Measurements from ENCODE around the gene LIPK. TPM values are rescaled to one million over a fixed set of nuclear protein-coding genes. Genes with fewer than 3 reads are reported as not detected.
"Not testable (repeated sequence)": the region's sequence is repeated elsewhere in the genome, so short reads cannot be mapped to it uniquely, and the experiment has no call there.

The LIPK gene
- polyA plus RNA-seq (2013, experiment 1 of 2) = not detected
- not detected for polyA plus RNA-seq (2013, experiment 2 of 2)

DNA sequence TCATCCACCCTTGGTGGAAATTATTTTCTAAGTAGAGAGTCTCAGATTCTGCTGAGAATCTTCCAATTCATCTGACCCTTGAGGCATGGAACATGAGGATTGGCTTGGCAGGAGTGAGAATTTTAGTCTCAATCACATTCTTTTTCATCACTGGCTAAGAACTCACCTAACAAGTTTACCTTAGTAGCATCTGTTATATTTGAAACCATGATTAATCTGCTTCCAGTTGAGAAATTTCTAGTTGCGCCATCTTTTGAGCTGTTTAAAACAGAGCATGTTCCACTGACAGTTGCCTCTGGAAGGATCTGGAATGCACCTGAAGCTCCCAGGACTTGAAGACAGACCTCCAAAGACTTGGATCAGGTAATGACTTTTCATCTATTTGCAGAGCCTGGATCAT is at the start of gene LIPK:
Gene LIPK (plus strand): TSS at position 292 of the 400 bp plus-strand sequence. CDS start 18,295 bp downstream, outside the sequence.
- Histone ChIP-seq H3K9ac (ENCODE audit: low read depth, low read length) (no peak within 1 kb of the TSS), H3K4me1 (ENCODE audit: insufficient read depth, low read length) (peaks cover 38% of the 10 kb centered on the region), H3K36me3 (ENCODE audit: insufficient read depth, low read length) (no peaks in the 10 kb centered on the region), H3K27me3 (ENCODE audit: insufficient read depth, low read length) (peaks cover 84% of the 10 kb centered on the region), H3K4me3 (ENCODE audit: low read length) (no peak within 1 kb of the TSS), H3K27ac (ENCODE audit: low read depth, low read length) (no peak within 1 kb of the TSS), H3K9me3 (ENCODE audit: insufficient read depth, low read depth, low read length) (no peaks in the 10 kb centered on the region)
- 97% methylated on average over 1 of the region's 1 CpG for WGBS

- Histone ChIP-seq H3K9me3 (ENCODE audit: insufficient read depth, low read depth, low read length) (no peaks in the 10 kb centered on the region), H3K9ac (ENCODE audit: low read depth, low read length) (no peak overlapping the region), H3K4me3 (ENCODE audit: low read length) (no peak overlapping the region), H3K27ac (ENCODE audit: low read depth, low read length) (no peak overlapping the region), H3K4me1 (ENCODE audit: insufficient read depth, low read length) (no peaks in the 10 kb centered on the region), H3K36me3 (ENCODE audit: insufficient read depth, low read length) (no peaks in the 10 kb centered on the region), H3K27me3 (ENCODE audit: insufficient read depth, low read length) (no peaks in the 10 kb centered on the region)
- WGBS = 94% methylated on average over 1 of the region's 1 CpG
These were observed 48.1 kb upstream of the LIPK start for GRCh38 chr10:88657901-88658300.

DNA sequence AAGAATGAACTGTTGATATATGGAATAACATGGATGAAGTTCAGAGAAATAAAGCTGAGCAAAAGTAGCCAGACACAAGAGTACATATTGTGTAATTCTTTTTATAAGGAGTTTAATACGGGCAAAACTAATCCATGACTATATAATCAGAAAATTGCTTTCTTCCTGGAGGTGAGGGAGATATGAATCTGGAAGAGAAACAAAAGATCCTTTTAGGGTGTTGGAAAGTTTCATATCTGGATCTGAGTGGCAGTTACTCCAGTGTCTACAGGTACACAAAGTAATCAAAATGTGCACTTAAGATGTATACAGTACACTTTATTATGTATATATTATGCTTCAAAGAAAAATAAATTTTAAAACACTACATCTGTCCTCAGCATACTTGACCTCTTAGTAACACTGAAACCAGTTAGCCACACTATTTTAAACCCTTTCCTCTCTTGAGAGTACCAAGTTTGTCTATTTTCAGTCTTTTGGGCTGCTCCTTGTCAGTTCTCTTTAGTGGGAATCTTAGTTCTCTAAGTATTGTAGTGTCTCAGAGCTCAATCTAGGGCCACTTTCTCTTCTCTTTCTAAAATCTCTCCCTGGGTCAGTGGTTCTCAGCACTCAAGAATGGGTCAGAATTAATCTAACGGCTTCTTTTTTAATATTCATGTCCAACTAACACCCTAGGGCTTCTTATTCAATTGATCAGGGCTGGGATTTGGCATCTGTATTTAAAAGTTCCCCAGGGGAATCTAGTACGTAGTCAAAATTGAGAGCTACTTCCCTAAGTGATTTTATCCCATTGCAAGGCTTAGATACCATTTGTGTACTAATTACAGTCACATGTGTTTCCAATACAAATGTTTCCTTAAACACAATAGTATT is 46.1 kb upstream of the LIPK start:
- Histone ChIP-seq H3K9ac (ENCODE audit: low read depth, low read length) (no peak overlapping the region), H3K36me3 (ENCODE audit: insufficient read depth, low read length) (no peaks in the 10 kb centered on the region), H3K27ac (ENCODE audit: low read depth, low read length) (no peak overlapping the region), H3K4me3 (ENCODE audit: low read length) (no peak overlapping the region), H3K27me3 (ENCODE audit: insufficient read depth, low read length) (no peaks in the 10 kb centered on the region), H3K9me3 (ENCODE audit: insufficient read depth, low read depth, low read length) (no peaks in the 10 kb centered on the region), H3K4me1 (ENCODE audit: insufficient read depth, low read length) (no peaks in the 10 kb centered on the region)
- 82% methylated on average over 2 of the region's 3 CpGs for WGBS

- Histone ChIP-seq H3K4me3 (ENCODE audit: low read length) (no peak overlapping the region), H3K4me1 (ENCODE audit: insufficient read depth, low read length) (no peaks in the 10 kb centered on the region), H3K9me3 (ENCODE audit: insufficient read depth, low read depth, low read length) (no peaks in the 10 kb centered on the region), H3K27me3 (ENCODE audit: insufficient read depth, low read length) (no peaks in the 10 kb centered on the region), H3K27ac (ENCODE audit: low read depth, low read length) (no peak overlapping the region), H3K9ac (ENCODE audit: low read depth, low read length) (no peak overlapping the region), H3K36me3 (ENCODE audit: insufficient read depth, low read length) (no peaks in the 10 kb centered on the region)
- 62% methylated on average over 2 of the region's 3 CpGs for WGBS
These were observed 45.5 kb upstream of the LIPK start for GRCh38 chr10:88660598-88660884.

DNA sequence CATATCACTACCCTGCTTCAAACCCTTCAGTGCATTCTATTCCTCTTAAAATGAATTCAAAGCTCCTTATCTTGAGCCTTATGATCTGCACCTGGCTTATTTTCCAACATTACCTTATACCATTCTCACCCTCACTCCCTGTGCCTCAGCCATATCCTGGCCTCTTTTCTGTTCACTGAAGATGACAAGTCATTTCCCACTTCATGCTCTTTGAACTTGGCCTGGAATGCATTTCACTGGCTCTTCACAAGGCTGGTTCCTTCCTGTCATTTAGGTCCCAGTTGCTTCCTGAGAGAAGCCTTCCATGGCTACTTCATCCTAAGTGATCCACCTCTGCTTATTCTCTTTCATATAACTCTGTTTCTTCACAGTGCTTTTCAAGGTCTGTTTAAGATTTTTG is 45.0 kb upstream of the LIPK start:
- no peak overlapping the region for H3K9ac ChIP-seq (ENCODE audit: low read depth, low read length)
- H3K4me1 ChIP-seq (ENCODE audit: insufficient read depth, low read length) = no peaks in the 10 kb centered on the region
- no peak overlapping the region for H3K4me3 ChIP-seq (ENCODE audit: low read length)
- no peaks in the 10 kb centered on the region for H3K27me3 ChIP-seq (ENCODE audit: insufficient read depth, low read length)
- H3K36me3 ChIP-seq (ENCODE audit: insufficient read depth, low read length) = no peaks in the 10 kb centered on the region
- H3K9me3 ChIP-seq (ENCODE audit: insufficient read depth, low read depth, low read length) = no peaks in the 10 kb centered on the region
- H3K27ac ChIP-seq (ENCODE audit: low read depth, low read length) = no peak overlapping the region

DNA sequence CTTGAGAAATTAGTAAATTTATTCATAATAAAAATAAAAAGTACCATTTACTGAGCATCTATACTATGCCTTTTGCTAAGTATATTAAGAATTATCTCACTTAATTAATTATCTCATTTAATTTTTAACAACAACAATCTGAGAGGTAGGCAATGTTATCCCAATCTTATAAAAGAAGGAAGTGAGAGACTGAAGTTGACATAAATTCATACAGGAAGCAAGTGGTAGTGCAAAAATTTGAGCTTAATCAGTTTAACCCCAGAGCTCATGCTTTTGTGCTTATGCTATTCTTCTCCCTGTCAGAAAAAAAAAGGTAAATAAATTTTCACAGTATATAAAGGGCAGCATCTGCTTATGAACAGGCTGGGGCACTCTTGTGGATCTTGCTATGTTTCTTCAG is 44.5 kb upstream of the LIPK start:
- Histone ChIP-seq H3K4me3 (ENCODE audit: low read length) (no peak overlapping the region), H3K27ac (ENCODE audit: low read depth, low read length) (no peak overlapping the region), H3K36me3 (ENCODE audit: insufficient read depth, low read length) (no peaks in the 10 kb centered on the region), H3K27me3 (ENCODE audit: insufficient read depth, low read length) (no peaks in the 10 kb centered on the region), H3K4me1 (ENCODE audit: insufficient read depth, low read length) (no peaks in the 10 kb centered on the region), H3K9me3 (ENCODE audit: insufficient read depth, low read depth, low read length) (no peaks in the 10 kb centered on the region), H3K9ac (ENCODE audit: low read depth, low read length) (no peak overlapping the region)

- WGBS = 97% methylated on average over 2 of the region's 2 CpGs
- H3K4me3 ChIP-seq (ENCODE audit: low read length); H3K36me3 ChIP-seq (ENCODE audit: insufficient read depth, low read length); H3K9ac ChIP-seq (ENCODE audit: low read depth, low read length); H3K9me3 ChIP-seq (ENCODE audit: insufficient read depth, low read depth, low read length); H3K27me3 ChIP-seq (ENCODE audit: insufficient read depth, low read length); H3K4me1 ChIP-seq (ENCODE audit: insufficient read depth, low read length); H3K27ac ChIP-seq (ENCODE audit: low read depth, low read length): not testable (repeated sequence)
These were observed 42.9 kb upstream of the LIPK start for GRCh38 chr10:88663153-88663552.

- Histone ChIP-seq H3K9me3 (ENCODE audit: insufficient read depth, low read depth, low read length) (no peaks in the 10 kb centered on the region), H3K36me3 (ENCODE audit: insufficient read depth, low read length) (no peaks in the 10 kb centered on the region), H3K4me1 (ENCODE audit: insufficient read depth, low read length) (no peaks in the 10 kb centered on the region), H3K9ac (ENCODE audit: low read depth, low read length) (no peak within 1 kb of the TSS), H3K27me3 (ENCODE audit: insufficient read depth, low read length) (no peaks in the 10 kb centered on the region), H3K27ac (ENCODE audit: low read depth, low read length) (no peak within 1 kb of the TSS), H3K4me3 (ENCODE audit: low read length) (no peak within 1 kb of the TSS)
- no CpG with 5 or more reads among the region's 1 CpG for WGBS
These were observed 41.9 kb upstream of the LIPK start, which contains the start of gene LIPF for GRCh38 chr10:88664142-88664541. Gene LIPF, plus strand, starts transcription at chr10:88664442. Its CDS starts 2,856 bp downstream, at chr10:88667298.

GRCh38 chr10:88668465-88668864 is 37.6 kb upstream of the LIPK start:
- H3K27me3 ChIP-seq (ENCODE audit: insufficient read depth, low read length) = no peaks in the 10 kb centered on the region
- H3K4me3 ChIP-seq (ENCODE audit: low read length) = no peak overlapping the region
- no peak overlapping the region for H3K9ac ChIP-seq (ENCODE audit: low read depth, low read length)
- H3K36me3 ChIP-seq (ENCODE audit: insufficient read depth, low read length) = no peaks in the 10 kb centered on the region
- 96% methylated on average over 1 of the region's 1 CpG for WGBS
- H3K27ac ChIP-seq (ENCODE audit: low read depth, low read length) = no peak overlapping the region
- no peaks in the 10 kb centered on the region for H3K9me3 ChIP-seq (ENCODE audit: insufficient read depth, low read depth, low read length)
- no peaks in the 10 kb centered on the region for H3K4me1 ChIP-seq (ENCODE audit: insufficient read depth, low read length)

- 94% methylated on average over 2 of the region's 2 CpGs for whole genome bisulfite sequencing
- Histone ChIP-seq H3K27me3 (ENCODE audit: insufficient read depth, low read length) (no peaks in the 10 kb centered on the region), H3K4me1 (ENCODE audit: insufficient read depth, low read length) (no peaks in the 10 kb centered on the region), H3K4me3 (ENCODE audit: low read length) (no peak overlapping the region), H3K9ac (ENCODE audit: low read depth, low read length) (no peak overlapping the region), H3K27ac (ENCODE audit: low read depth, low read length) (no peak overlapping the region), H3K36me3 (ENCODE audit: insufficient read depth, low read length) (no peaks in the 10 kb centered on the region), H3K9me3 (ENCODE audit: insufficient read depth, low read depth, low read length) (no peaks in the 10 kb centered on the region)
These were observed 35.6 kb upstream of the LIPK start for GRCh38 chr10:88670497-88670896.

- Histone ChIP-seq H3K4me1 (ENCODE audit: insufficient read depth, low read length) (no peaks in the 10 kb centered on the region), H3K27ac (ENCODE audit: low read depth, low read length) (no peak overlapping the region), H3K9me3 (ENCODE audit: insufficient read depth, low read depth, low read length) (no peaks in the 10 kb centered on the region), H3K27me3 (ENCODE audit: insufficient read depth, low read length) (no peaks in the 10 kb centered on the region), H3K36me3 (ENCODE audit: insufficient read depth, low read length) (no peaks in the 10 kb centered on the region), H3K4me3 (ENCODE audit: low read length) (no peak overlapping the region), H3K9ac (ENCODE audit: low read depth, low read length) (no peak overlapping the region)
- 94% methylated on average over 2 of the region's 2 CpGs for WGBS
These were observed 34.0 kb upstream of the LIPK start for GRCh38 chr10:88672041-88672440.
